HTERT RPE-1 (cell line): Measurements from ENCODE around the gene SYT17.

Experiments used
- in situ Hi-C: fragments of 300-500 bp; cut with MboI; formaldehyde crosslinking; loops from 4 replicates; pipeline ENCODE4 v1.14.3; 2020; ENCODE audit warnings: low sequenced_read_pairs

The SYT17 gene

DNA sequence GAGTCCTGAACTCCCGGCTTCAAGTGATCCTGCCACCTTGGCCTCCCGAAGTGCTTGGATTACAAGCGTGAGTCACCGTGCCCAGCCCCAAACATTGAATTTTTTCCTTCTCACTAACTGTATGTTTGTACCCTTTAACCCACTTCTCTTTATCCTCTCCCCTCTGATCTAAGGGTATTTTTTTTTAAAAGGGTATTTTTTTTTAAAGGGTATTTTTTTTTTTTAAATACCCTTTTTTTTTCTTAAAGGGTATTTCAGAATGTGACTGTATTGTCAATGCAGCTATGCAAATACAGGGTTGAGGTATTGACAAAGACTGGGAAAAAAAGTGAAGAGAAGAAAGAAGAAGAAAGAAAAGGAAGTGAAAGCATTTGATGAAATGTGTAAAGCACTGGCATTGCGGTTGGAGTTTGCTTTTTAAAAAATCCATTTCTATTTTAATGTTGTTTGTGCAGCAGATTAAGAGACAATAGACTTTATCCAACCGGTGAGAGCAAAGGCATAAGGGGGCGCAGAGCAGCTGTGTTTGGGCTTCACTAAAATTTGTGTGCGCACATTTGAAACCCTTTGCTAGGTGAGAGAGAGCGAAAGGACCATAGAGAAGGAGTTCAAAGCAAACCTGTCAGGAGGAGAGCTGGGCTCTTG is 42.4 kb downstream of the SYT17 start:
- in situ Hi-C loops, result no loop called here

DNA sequence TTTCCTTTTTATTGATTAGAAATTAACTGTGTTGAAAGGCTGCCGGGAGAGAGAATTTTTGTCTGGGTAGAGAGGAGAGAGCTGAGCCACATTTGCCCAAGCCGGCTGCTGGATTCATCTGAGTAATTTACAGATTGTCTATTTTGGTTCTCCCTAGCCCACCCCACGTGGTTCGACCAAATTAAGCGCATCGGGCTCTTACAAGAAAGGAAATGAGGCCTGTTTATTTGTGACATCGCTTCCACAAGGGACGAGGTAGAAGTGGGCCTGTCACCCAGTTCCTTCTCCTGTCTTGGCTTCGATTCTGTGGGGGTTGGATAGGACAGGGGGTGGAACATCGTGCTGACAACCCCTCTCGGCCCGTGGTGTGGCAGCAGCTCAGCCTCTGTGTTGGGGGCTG is 42.9 kb downstream of the SYT17 start:
- in situ Hi-C loops, result no loop called here

DNA sequence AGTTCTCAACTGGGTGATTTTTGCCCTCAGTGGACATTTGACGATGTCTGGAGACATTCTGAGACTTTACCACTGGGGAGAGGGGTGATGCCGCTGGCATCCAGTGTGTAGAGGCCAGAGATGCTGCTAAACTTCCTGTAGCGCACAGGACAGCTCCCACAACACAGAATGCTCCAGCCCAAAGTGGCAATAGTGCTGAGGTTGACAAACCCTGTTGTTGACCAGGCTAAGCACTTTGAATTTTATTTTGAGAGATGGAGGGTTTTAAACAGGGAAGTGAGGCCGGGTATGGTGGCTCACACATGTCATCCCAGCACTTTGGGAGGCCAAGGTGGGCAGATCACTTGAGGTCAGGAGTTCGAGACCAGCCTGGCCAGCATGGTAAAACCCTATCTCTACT is 44.0 kb downstream of the SYT17 start:
- in situ Hi-C loops, result no loop called here

DNA sequence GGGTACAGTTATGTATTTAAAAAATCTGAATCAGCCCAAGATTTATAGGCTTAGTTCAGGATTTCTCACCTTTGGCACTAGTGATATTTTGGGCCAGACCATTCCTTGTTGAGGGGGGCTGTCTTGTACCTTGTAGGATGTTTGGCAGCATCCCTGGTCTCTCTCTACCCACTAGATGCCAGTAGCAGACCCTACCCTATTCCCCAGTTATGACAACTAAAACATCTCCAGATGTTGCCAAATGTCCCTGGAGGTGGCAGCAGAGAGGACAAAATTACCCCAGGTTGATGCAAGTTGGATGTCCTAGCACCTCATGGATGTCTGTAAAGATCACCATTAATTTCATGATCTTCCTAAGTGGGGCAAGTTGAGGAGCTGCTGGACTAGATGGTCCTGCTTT is 45.8 kb downstream of the SYT17 start:
- in situ Hi-C loops, result no loop called here

DNA sequence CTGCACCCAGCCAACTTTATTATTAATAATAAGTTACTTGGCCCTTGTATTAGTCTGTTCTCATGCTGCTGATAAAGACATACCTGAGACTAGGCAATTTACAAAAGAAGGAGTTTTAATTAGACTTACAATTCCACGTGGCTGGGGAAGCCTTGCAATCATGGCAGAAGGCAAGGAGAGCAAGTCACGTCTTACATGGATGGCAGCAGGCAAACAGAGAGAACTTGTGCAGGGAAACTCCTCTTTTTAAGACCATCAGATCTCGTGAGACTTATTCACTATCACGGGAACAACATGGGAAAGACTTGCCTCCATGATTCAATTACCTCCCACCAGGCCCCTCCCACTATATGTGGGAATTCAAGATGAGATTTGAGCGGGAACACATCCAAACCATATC is 47.7 kb downstream of the SYT17 start:
- in situ Hi-C loops, result no loop called here

DNA sequence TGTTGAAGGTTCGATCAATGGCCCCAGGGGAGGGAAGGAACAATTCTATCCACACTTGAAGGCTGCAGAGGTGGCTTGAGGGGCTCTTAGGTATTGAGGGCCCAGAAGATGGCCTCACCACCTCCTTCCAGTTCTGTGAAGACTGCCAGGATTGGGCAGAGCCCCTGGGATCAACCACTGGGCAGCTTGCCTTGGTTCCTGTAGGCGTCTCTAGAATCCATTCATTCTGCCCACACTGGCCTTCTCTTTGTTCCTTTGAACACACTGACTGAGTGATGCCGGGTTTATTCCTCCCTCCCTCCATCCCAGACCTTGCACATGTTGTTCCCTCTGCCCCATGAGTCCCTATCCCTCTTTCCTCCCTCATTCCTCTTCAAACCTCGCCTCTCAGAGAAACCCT is 50.5 kb downstream of the SYT17 start:
- in situ Hi-C loops, result no loop called here

DNA sequence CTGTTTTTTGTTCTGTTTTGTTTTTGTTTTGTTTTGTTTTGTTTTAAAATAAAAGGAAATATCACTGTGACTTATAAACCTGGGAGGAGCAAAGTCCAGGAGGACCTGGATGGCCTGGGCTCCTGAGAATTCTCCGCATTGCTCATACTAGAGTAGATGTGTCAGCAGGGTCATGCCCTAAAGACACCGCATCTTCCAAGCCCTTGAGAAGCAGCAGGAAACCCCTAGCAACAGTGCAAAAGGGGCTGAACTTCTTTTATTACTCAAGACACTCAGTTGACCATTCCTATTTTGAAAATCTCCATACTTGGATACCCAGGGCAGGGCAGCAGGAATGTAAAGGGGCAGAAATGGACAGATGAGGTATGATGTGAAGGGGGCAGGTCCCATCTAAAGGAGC is 51.8 kb downstream of the SYT17 start:
- in situ Hi-C loops, result no loop called here

DNA sequence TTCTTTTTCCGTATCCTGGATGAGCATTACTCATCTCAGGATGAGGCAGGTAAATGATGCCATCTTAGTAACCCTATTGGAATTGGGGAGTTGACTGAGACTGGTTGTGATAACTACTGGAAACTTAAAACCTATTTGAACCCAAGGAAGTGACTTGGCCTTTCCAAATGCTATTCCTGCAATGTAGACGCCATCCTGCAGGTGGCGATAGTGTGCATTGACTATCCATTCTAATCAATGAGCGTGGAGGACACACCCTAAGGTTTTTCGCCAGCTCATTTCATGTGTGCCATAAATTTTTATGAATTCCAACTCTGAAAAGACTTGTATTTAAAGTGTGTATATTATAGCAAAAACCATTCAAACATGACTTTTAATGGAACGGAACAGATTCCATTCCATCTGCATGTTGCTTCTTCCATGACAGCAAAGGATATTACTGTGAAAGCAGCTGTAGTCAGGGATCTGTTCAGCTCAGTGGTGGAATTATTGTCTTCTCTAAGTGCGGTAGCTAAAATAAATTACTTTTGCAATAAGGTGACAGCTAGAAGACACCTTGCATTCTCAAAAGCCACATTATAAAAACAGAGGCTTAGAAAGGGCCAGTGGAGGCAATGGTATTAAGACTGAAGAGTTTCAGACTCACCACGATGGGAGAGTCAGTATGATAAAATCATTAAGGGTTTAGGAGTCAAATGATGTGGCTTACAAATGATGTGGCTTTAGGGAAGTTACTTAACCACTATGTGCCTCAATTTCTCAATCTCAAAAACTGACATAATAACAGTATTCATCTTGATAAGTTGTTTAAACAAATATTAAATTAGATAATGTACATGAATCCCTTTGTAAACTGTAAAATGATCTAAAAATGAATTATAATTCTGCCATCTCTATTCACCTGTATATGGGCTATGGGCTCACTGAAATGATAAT is 55.5 kb downstream of the SYT17 start:
- in situ Hi-C loops, result no loop called here

DNA sequence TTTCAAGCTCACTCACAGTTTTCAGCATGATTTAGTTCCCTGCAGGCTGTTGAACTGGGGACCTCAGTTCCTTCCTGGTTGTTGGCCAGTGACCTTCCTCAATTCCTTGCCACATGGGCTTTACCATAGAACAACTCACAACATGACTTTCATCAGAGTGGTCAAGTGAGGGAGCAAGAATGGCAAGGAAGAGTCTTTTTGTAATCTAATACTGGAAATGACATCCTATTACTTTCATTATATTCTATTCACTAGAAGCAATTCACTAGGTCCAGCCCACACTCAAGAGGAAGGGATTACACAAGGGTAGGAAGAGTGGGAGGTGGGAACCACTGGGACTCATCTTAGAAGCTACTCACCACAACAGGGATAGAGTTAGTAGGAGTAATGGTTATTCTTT is 57.6 kb downstream of the SYT17 start:
- in situ Hi-C loops, result no loop called here

DNA sequence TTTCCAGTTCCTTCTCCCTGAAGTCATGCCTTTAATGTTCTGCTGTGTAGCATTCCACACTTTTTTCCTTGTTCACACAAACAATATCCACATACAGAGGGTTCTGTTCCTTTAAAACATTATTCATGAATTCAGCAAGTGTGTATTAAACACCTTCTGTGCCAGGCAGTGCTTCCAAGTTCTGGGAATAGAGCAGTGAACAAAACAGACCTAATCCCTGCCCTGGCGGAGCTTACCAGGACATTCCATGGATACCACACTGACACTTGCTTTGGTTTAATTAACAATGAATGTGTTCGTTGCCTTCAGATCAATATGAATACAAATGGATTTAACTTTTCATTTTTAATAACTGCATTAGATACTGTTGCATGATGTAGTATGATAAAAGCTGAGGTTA is 59.6 kb downstream of the SYT17 start:
- in situ Hi-C loops, result no loop called here

DNA sequence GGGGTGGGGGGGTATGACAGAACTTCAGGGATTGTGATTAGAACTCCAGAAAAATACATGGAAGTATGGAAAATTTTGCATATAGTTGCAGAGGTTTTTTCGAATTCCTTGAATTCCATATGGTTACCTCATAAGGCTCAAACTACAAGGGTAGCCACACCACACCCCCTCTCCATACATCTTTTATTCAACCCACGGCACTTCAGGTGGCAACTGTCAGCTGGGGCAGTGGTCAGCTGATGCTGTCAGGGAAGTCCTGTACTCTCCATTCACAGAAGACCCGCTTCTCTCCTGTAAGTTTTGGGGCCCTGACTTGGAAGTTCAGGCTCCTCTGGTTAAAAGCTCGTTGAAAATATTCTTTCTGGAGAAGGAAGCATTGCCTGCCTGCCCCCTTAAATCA is 60.0 kb downstream of the SYT17 start:
- in situ Hi-C loops, result no loop called here

DNA sequence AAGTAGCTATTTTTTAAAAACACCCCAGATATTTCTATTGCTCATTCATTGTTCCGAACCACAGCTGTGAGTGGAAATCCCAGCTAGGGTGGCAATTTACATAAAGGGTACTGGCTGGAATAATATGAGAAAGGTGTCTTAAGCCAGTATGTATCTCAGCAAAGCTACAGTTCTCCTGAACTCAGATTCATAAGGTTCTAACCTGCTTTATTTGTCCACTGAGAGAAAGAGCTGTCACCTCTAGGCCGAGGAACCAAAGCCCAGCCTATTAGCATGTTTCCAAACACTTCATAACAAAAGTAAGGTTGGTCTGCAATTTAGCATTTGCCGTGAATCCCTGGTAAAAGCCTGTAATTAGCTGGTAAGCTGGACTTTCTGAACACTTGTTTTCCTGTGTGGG is 60.5 kb downstream of the SYT17 start:
- in situ Hi-C loops, result no loop called here

DNA sequence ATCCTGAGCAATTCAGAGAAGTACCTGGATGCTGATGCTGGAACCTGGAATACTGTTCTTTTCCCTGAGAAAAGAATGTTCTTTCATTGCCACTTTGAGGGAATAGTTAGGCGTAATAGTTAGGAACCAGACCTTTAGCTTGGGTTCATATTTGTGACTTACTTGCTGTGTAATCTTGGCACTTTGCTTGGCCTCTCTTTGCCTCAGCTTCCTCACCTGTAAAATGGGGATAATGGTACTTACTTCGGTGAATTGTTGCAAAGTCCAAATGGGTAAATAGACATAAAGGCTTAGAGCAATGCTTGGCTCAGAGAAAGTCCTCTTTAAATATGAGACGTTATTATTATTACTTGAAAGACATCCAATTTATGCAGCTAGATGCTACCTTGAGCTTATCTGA is 62.5 kb downstream of the SYT17 start:
- in situ Hi-C loops, result no loop called here

DNA sequence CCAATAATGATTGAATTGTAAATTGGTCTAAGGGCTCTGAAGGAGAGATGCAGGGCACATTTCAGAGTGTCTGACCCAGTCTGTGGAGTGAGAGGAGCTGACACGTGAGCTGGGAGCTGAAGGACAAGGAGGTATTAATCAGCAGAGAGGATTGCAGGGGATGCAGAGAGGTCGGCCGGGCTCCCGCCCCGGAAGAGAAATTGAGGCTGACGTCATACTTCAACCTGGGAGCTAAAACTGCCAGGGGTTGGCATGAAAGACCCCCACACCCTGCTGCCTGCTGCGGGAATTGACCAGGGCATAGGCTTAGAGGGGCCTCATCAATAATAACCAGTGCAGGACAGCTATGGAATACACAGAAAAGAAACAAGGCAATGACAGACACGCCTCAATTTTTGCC is 63.8 kb downstream of the SYT17 start:
- in situ Hi-C loops, result no loop called here

DNA sequence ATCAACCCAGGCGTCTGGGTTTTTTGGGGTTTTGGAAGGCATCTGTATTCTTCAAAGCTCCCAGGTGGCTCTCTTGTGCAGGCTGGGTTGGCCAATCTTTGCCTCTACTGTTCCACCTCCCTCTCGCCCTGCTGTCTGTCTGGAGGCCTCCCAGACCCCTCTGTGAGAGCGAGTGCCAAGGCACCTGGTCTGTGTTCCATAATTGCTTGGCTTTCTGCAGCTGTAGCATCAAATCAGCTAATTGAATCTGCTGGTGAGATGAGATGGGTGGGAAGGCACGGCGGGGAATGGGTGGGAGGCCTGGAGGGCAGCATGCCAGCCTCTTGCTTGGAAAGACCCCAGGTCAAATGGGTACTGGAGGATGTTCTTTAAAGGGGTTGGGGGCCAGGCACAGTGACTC is 64.9 kb downstream of the SYT17 start:
- in situ Hi-C loops, result no loop called here

DNA sequence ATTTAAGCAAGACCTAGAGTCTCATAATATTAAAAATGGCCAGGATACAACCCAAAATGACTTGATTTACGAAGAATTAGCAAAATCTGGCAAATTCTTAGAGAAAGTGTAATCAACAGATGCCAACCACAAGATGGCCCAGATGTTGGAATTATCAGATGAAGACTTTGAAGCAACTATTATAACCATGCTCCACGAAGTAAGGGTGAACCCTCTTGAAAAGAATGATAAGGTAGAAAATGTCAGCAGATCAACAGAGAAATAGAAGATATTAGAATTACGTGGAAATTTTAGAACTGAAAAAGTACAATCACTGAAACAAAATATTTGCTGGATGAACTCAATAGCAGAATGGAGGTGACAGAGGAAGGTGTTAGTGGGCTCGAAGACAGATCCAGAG is 67.4 kb downstream of the SYT17 start:
- in situ Hi-C loops, result no loop called here

DNA sequence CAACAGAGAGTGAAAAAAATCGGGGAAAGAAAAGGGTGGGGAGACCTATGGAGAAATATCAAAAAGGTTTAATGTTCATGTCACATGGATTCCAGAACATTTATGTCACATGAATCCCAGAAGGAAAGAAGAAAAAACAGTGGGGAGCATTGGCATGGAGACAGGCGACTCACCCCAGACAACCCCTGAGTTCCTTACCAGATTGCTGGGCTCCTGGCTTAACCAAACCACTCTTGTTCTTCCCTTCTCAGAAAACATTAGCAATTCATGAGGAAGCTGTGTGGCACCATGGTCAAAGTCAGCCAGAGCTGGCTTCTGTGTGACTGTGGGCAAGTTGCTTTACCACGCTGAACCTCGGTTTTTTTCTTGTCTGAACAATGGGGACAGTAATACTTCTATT is 67.8 kb downstream of the SYT17 start:
- in situ Hi-C loops, result no loop called here

DNA sequence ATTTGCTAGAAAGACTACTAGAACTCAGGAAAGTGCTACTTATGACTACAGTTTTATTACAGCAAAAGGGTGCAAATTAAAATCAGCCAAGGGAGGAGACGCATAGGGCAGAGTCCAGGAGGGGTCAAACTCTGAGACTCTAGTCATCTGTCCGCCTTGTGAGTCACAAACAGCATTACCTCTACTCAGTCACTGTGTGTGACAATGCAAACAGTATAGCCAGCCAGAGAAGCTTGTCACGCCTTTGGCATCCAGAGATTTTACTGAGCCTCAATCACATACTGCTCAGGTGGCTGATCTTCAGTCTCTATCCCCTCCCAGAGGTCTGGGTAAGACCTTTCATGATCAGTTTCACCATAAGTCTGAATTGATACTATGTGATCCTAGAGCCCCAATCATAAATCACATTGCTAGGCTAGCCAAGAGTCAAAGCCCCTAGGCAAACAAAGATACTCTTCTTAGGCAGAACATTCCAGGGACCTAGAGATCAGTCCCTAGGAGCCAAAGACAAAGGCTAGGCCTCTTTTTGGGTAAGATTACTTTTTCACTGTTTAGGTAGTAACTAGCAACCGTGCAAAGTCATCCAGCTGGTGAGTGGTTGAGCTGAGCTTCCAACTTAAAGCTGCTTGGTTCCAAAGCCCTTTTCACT is 68.6 kb downstream of the SYT17 start:
- in situ Hi-C loops, result no loop called here

DNA sequence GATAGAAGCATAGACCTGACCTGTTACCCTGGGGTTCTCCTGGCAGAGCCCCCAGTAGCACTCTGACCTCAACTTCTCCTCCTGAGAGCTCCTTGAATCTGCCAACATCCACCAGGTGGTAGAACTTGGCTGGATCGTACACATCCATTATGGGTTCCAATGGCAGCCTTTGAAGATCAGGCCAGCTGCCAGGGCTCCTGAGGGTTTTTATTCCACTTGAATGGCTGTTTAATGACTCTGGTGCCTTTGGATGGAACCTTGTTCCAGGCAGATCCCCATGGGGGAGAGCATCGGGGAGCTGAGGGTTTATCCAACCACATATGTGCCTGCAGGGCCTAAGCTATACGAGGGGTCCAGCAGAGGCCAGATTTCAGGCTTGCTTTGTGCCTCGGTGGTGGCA is 70.4 kb downstream of the SYT17 start:
- in situ Hi-C loops, result no loop called here

DNA sequence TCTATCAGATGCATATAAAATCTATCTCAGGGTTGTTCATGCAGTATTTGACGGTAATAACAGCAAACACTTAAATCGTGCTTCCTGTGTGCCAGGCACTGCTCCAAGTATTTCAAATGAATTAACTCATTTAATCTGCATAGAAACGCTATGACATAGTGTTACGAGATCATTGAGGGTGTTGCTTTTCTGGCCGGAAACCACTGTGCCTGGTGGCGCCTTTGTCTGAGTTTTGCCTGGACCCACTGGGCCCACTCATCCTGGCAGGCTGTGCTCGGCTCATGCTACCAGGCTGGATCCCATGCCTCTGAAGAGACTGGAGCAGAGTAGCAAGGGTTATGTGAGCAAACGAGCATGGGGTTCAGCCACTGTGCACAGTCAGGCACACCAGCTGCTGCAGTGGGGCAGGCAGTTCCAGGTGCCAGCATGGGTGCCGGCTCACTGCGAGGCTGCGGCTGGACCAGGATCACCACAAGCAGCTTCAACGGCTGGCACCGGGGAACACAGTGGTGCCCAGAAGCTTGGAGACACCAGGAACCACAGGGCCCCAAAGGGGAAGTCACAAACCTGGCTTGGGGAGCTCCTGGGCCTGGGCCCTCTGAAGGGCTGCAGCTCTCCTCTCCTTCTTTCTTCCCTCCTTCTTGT is 71.6 kb downstream of the SYT17 start:
- in situ Hi-C loops, result no loop called here

DNA sequence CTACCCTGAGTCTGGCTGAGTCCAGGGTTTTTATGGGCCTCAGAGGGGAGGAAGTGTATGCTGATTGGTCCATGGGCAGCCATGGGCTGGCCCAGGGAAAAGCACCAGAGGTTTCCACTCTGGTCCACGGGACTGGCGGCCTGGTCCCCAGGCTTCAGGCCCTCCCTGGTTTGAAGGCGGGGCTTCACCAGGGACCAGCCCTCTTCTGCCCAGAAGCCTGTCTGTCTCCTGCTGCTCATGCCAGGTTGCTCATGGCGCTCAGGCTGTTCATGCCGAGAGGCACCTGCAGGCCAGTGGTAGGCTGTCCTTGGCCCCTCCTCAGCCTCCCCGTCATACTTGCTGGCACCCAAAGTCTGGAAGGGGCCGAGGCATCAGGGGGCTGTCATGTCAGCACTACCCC is 72.5 kb downstream of the SYT17 start:
- in situ Hi-C loops, result no loop called here

DNA sequence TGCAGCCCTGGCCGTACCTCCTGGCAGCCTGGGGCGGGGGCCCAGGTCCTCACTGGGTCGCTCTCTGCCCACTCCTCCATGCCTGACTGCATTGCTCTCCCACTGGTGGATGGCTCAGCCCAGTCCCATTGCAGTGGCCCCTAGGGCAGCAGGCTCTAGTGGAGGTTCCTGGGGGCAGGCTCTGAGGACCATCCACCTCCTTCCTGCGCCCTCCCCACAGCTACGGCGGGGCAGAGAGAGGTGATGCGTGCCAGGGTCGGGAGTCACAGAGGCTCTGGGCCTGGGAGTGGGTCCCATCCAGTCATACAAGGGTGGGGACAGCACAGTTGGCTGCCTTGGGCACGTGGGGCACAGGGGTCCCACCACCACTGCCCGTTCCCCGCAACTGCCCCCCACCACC is 73.5 kb downstream of the SYT17 start:
- in situ Hi-C loops, result no loop called here
